ENCODE measurements around the gene FBXL19.

Gene FBXL19

GRCh38 chr16:30958175-30959079 lies 35.1 kb downstream of the FBXL19 start:
- POLR2A ChIA-PET (ENCODE audit: low non-redundant PET): no interaction called here
- CTCF ChIA-PET: interaction anchor here (0.5 kb wide), 1 partner anchor 119 kb away, joined by 3 read pairs; no protein-coding TSS in a partner anchor
- no peak for TF ChIP-seq CTCF (conservative IDR thresholded peaks at IDR 0.05; ENCODE audit: low read depth)
- peak; percentile 79 for DNase-seq (ENCODE audit: low spot score)
- H3K27ac ChIP-seq: peak overlapping the region; percentile 99

- ChIA-PET POLR2A (ENCODE audit: low non-redundant PET) (no interaction called here), CTCF (interaction anchor here (0.7 kb wide), 1 partner anchor 119 kb away, joined by 6 read pairs; no protein-coding TSS in a partner anchor)
- no peak for TF ChIP-seq CTCF (conservative IDR thresholded peaks at IDR 0.05; ENCODE audit: low read depth)
- no peak overlapping the region for H3K27ac ChIP-seq
- no peak for DNase-seq (ENCODE audit: low spot score)
Observed at GRCh38 chr16:30961384-30961783, 38.0 kb downstream of the FBXL19 start.

DNA sequence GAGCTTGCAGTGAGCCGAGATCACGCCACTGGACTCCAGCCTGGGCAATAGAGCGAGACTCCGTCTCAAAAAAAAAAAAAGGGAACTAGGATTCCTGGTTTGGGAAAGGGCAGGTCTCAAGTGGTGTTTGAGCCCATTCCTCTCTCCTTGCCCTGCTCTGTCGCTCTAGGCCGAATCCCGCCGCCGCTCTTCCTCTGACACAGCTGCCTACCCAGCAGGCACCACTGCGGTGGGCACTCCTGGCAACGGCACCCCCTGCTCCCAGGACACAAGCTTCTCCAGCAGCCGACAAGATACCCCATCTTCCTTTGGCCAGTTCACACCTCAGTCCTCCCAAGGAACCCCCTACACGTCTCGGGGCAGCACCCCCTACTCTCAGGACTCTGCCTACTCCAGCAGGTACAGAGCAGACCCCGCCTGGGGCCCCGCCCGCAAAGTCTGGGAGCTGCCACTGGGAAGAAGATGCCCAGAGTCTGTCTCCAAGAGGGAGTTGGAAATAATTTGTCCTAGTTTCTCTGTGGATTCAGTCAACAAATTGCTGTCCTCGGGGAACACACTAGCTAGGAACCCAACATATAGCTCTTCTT lies 40.6 kb downstream of the FBXL19 start:
- ChIA-PET CTCF (interaction anchor here (0.7 to 1.3 kb wide), 2 partner anchors 21 to 402 kb away, joined by 3 to 5 read pairs; partner anchors contain the start of gene HSD3B7), POLR2A (ENCODE audit: low non-redundant PET) (interaction anchor here (0.6 kb wide), 1 partner anchor 161 kb away, joined by 6 read pairs; no protein-coding TSS in a partner anchor)
- no peak for DNase-seq (ENCODE audit: low spot score)
- H3K27ac ChIP-seq: no peak overlapping the region
- TF ChIP-seq CTCF (conservative IDR thresholded peaks at IDR 0.05; ENCODE audit: low read depth): no peak

GRCh38 chr16:30964574-30965226 lies 41.3 kb downstream of the FBXL19 start:
- no peak for TF ChIP-seq CTCF (conservative IDR thresholded peaks at IDR 0.05; ENCODE audit: low read depth)
- no peak overlapping the region for H3K27ac ChIP-seq
- ChIA-PET CTCF (interaction anchor here (0.7 to 1.3 kb wide), 2 partner anchors 20 to 401 kb away, joined by 3 to 5 read pairs; partner anchors contain the start of gene HSD3B7), POLR2A (ENCODE audit: low non-redundant PET) (interaction anchor here (0.6 kb wide), 1 partner anchor 160 kb away, joined by 6 read pairs; no protein-coding TSS in a partner anchor)
- no peak for DNase-seq (ENCODE audit: low spot score)

- ChIA-PET POLR2A (ENCODE audit: low non-redundant PET) (no interaction called here), CTCF (no interaction called here)
- no peak overlapping the region for H3K27ac ChIP-seq
- no peak for DNase-seq (ENCODE audit: low spot score)
- no peak for TF ChIP-seq CTCF (conservative IDR thresholded peaks at IDR 0.05; ENCODE audit: low read depth)
Observed at GRCh38 chr16:30965436-30965835, 42.1 kb downstream of the FBXL19 start.

DNA sequence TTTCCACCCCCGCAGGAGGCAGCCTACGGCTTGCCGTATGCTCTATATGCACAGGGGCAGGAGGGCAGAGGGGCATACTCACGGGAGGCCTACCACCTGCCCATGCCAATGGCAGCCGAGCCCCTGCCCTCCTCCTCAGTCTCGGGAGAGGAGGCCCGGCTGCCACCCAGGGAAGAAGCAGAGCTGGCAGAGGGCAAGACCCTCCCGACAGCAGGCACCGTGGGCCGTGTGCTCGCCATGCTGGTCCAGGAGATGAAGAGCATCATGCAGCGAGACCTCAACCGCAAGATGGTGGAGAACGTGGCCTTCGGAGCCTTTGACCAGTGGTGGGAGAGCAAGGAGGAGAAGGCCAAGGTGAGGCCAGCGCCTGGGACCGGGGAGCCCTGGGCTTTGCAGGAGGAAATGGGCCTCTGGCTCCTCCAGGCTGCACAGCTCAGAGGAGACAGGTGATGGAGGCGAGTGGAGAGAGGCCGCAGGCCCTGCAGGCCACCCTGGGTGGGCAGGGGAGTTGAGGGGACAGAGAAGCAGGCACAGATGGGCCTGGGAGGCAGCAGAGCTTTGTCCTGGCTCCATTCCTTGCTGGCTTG lies 42.8 kb downstream of the FBXL19 start:
- TF ChIP-seq CTCF (conservative IDR thresholded peaks at IDR 0.05; ENCODE audit: low read depth): no peak
- H3K27ac ChIP-seq: no peak overlapping the region
- CTCF ChIA-PET: interaction anchor here (0.6 kb wide), 1 partner anchor 9 kb away, joined by 5 read pairs; no protein-coding TSS in a partner anchor
- DNase-seq (ENCODE audit: low spot score): no peak
- POLR2A ChIA-PET (ENCODE audit: low non-redundant PET): no interaction called here
